ENCODE data around the gene EN1. TPM values are rescaled to one million over a fixed set of nuclear protein-coding genes. Genes with fewer than 3 reads are reported as not detected.

The EN1 gene
- total RNA-seq, 1 experiment from 2014 or later = not detected

GRCh38 chr2:118850168-118850900, 2.9 kb upstream of the EN1 start:
- ChIA-PET POLR2A (no interaction called here), CTCF (no interaction called here), RAD21 (ENCODE audit: low non-redundant PET in 1 of 2, low total read pairs in 2 of 2, uncharacterized antibody in 2 of 2, unreplicated experiment in 2 of 2) (no interaction called here)
- Histone ChIP-seq H3K36me3 (ENCODE audit: control insufficient read depth in 1 of 2, insufficient read depth in 2 of 2, low read length in 2 of 2) (no peaks in the 10 kb centered on the region), H3K4me2 (ENCODE audit: low read length) (no peak overlapping the region), H4K20me1 (ENCODE audit: insufficient read depth) (no peaks in the 10 kb centered on the region), H3K27me3 (ENCODE audit: insufficient read depth, low read length) (no peaks in the 10 kb centered on the region), H3K9ac (ENCODE audit: low read length) (no peak overlapping the region), H3K9me2 (ENCODE audit: insufficient read depth) (no peaks in the 10 kb centered on the region), H3K4me1 (ENCODE audit: control insufficient read depth in 1 of 2, insufficient read depth in 2 of 2, low read length in 2 of 2) (no peaks in the 10 kb centered on the region; a peak in 1 of 4 replicates), H3K9me3 (ENCODE audit: control insufficient read depth in 1 of 2, insufficient read depth in 1 of 2, low read depth in 1 of 2, low read length in 2 of 2) (no peaks in the 10 kb centered on the region), H3K27ac (ENCODE audit: low read depth, low read length) (no peak overlapping the region), H2AFZ (ENCODE audit: low read depth, low read length, poor library complexity, severe bottlenecking) (no peak overlapping the region), H3K79me2 (ENCODE audit: insufficient read depth, low read length) (no peaks in the 10 kb centered on the region), H3K4me3 (replicated peaks in 1 of 2; ENCODE audit: low read depth in 1 of 2, low read length in 2 of 2) (no peak overlapping the region)
- intact Hi-C loops (cut with micrococcal nuclease) = no loop called here
- DNase-seq (ENCODE audit: low read depth, low spot score) (no peak), ATAC-seq (no peak)
- BruUV-seq (replicated peaks) = no TSS peak
- TF ChIP-seq ELF1 (IDR thresholded peaks at IDR 0.05; ENCODE audit: borderline replicate concordance, low read depth) = no peak
- TF ChIP-seq FOSL1 (IDR thresholded peaks at IDR 0.05; ENCODE audit: low read depth) = no peak
- TF ChIP-seq CBX3 (IDR thresholded peaks at IDR 0.05; ENCODE audit: low read depth) = no peak
- TF ChIP-seq ZNF274 (IDR thresholded peaks at IDR 0.05; ENCODE audit: low read depth, low read length) = no peak
- TF ChIP-seq CTCF (IDR thresholded peaks at IDR 0.05 in 2 of 3, conservative IDR thresholded peaks at IDR 0.05 in 1 of 3; ENCODE audit: borderline replicate concordance in 1 of 3, insufficient read depth in 1 of 3, low read depth in 2 of 3, low read length in 2 of 3) = no peak
- TF ChIP-seq EZH2phosphoT487 (IDR thresholded peaks at IDR 0.05; ENCODE audit: borderline replicate concordance) = no peak
- TF ChIP-seq ATF3 (IDR thresholded peaks at IDR 0.05) = no peak
- TF ChIP-seq RAD21 (IDR thresholded peaks at IDR 0.05; ENCODE audit: low read depth) = no peak
- TF ChIP-seq JUND (IDR thresholded peaks at IDR 0.05) = no peak
- TF ChIP-seq POLR2A (IDR thresholded peaks at IDR 0.05; ENCODE audit: borderline replicate concordance, extremely low read depth, insufficient read depth, insufficient read length) = no peak
- no peak for TF ChIP-seq ZBTB33 (IDR thresholded peaks at IDR 0.05; ENCODE audit: extremely low read depth, insufficient replicate concordance, low read length)
- no peak for TF ChIP-seq EGR1 (IDR thresholded peaks at IDR 0.05; ENCODE audit: low read depth)
- TF ChIP-seq YY1 (IDR thresholded peaks at IDR 0.05; ENCODE audit: extremely low read depth, insufficient replicate concordance, low read depth, low read length) = no peak
- no peak for TF ChIP-seq POLR2AphosphoS5 (IDR thresholded peaks at IDR 0.05; ENCODE audit: low read depth, low read length)
- no peak for TF ChIP-seq TCF7L2 (IDR thresholded peaks at IDR 0.05; ENCODE audit: borderline replicate concordance, extremely low read depth, insufficient read depth, insufficient read length)
- TF ChIP-seq ZFX (IDR thresholded peaks at IDR 0.05) = no peak
- TF ChIP-seq CEBPB (IDR thresholded peaks at IDR 0.05; ENCODE audit: low read depth) = no peak
- TF ChIP-seq SP1 (IDR thresholded peaks at IDR 0.05; ENCODE audit: low read depth) = no peak
- TF ChIP-seq EZH2 (IDR thresholded peaks at IDR 0.05) = no peak
